Esophagus muscularis mucosa (tissue), 4 donors: Measurements from ENCODE around the gene TRAPPC10. TPM values are rescaled to one million over a fixed set of nuclear protein-coding genes. Genes with fewer than 3 reads are reported as not detected.

Source experiments
- DNase-seq: peaks from one replicate; pipeline ENCODE4 v3.0.0-alpha.2; 2017; ENCODE audit errors: extremely low spot score
- H3K27ac ChIP-seq, 4 donors: fragments of 200-600 bp; sonication (generic); replicated peaks in 1 of 4; 1 replicate in 3 of 4; 2 replicates in 1 of 4; pipeline ENCODE4 v1.5.1; 2016 to 2019; ENCODE audit warnings: mild to moderate bottlenecking in 1 of 4
- H3K27me3 ChIP-seq, 4 donors: fragments of 200-600 bp; sonication (generic); one replicate each; pipeline versions ENCODE4 v1.5.1 to v1.6.0; 2016 to 2019
- H3K36me3 ChIP-seq, 4 donors: fragments of 200-600 bp; sonication (generic); one replicate each; pipeline ENCODE4 v1.5.1; 2016 to 2019
- H3K4me1 ChIP-seq, 4 donors: fragments of 200-600 bp; sonication (generic); one replicate each; pipeline ENCODE4 v1.5.1; 2016 to 2019
- H3K4me3 ChIP-seq, 4 donors: fragments of 200-600 bp; sonication (generic); 1 replicate in 2 of 4; 2 replicates in 2 of 4; pipeline ENCODE4 v1.5.1; 2016 to 2019; ENCODE audit warnings: mild to moderate bottlenecking in 4 of 4, moderate library complexity in 1 of 4
- H3K9me3 ChIP-seq, 4 donors: fragments of 200-600 bp; sonication (generic); 1 replicate in 3 of 4; 2 replicates in 1 of 4; pipeline ENCODE4 v1.5.1; 2016 to 2019
- CTCF ChIP-seq, 3 experiments: fragments of 200-600 bp in 2 of 3; fragments of 450-650 bp in 1 of 3; sonication (generic) in 2 of 3; IDR thresholded peaks; one replicate each; pipeline ENCODE4 v1.5.1; 2017 to 2019; ENCODE audit warnings: antibody characterized with exemption in 3 of 3, mild to moderate bottlenecking in 2 of 3, moderate library complexity in 1 of 3
- EP300 ChIP-seq: sonication (generic); formaldehyde crosslinking; IDR thresholded peaks from one replicate; pipeline ENCODE4 v1.6.1; 2017; ENCODE audit warnings: antibody characterized with exemption
- POLR2A ChIP-seq: fragments of 450-650 bp; IDR thresholded peaks from one replicate; pipeline ENCODE4 v1.6.1; 2017; ENCODE audit warnings: antibody characterized with exemption, moderate library complexity, mild to moderate bottlenecking, low read depth
- POLR2AphosphoS5 ChIP-seq, 2 donors: sonication (generic); formaldehyde crosslinking; IDR thresholded peaks; one replicate each; pipeline ENCODE4 v1.6.1; 2017; ENCODE audit warnings: antibody characterized with exemption in 2 of 2
- WGBS: methylation state at CpG from one replicate; pipeline ENCODE4 v1.1.5; 2018; 5-methylcytosine and 5-hydroxymethylcytosine counted together
- intact Hi-C: fragments of 100-400 bp; cut with DNase I; formaldehyde crosslinking; loops from one replicate; pipeline ENCODE4 v1.15.1; 2023
- total RNA-seq, 4 donors: library from RNA; depleted of rRNA; stranded (reverse); fragments of >200 nt; gene quantifications; one replicate each; pipeline versions ENCODE4 v1.1.0 to v1.2.1, GENCODE V29; 2016

TRAPPC10 gene
- total RNA-seq, 4 donors from 2014 or later = 14.5 to 35.2 (median 20.5) TPM

GRCh38 chr21:44062380-44062779 is 50.3 kb downstream of the TRAPPC10 start:
- TF ChIP-seq CTCF (IDR thresholded peaks at IDR 0.05) = no peak
- no peak for TF ChIP-seq EP300
- TF ChIP-seq POLR2AphosphoS5 (IDR thresholded peaks at IDR 0.05) = no peak
- TF ChIP-seq POLR2A = no peak
- Histone ChIP-seq H3K4me1 (no peaks in the 10 kb centered on the region), H3K4me3 (no peak overlapping the region), H3K27ac (no peak overlapping the region), H3K27me3 (no peaks in the 10 kb centered on the region), H3K9me3 (no peaks in the 10 kb centered on the region), H3K36me3 (peaks cover 34 to 95% (median 74%) of the 10 kb centered on the region in 4 donors)
- 85% methylated on average over 4 of the region's 7 CpGs for WGBS
- no peak for DNase-seq
- intact Hi-C loops = no loop called here

- no peak for DNase-seq
- Histone ChIP-seq H3K27me3 (no peaks in the 10 kb centered on the region), H3K36me3 (peaks cover 25 to 88% (median 72%) of the 10 kb centered on the region in 4 donors), H3K9me3 (no peaks in the 10 kb centered on the region), H3K4me1 (no peaks in the 10 kb centered on the region), H3K4me3 (no peak overlapping the region), H3K27ac (no peak overlapping the region)
- intact Hi-C loops = no loop called here
- TF ChIP-seq POLR2A (no peak), EP300 (no peak), POLR2AphosphoS5 (IDR thresholded peaks at IDR 0.05) (no peak), CTCF (IDR thresholded peaks at IDR 0.05) (no peak)
- 95% methylated on average over 19 of the region's 19 CpGs for WGBS
These were observed 51.2 kb downstream of the TRAPPC10 start for GRCh38 chr21:44063151-44063912.

DNA sequence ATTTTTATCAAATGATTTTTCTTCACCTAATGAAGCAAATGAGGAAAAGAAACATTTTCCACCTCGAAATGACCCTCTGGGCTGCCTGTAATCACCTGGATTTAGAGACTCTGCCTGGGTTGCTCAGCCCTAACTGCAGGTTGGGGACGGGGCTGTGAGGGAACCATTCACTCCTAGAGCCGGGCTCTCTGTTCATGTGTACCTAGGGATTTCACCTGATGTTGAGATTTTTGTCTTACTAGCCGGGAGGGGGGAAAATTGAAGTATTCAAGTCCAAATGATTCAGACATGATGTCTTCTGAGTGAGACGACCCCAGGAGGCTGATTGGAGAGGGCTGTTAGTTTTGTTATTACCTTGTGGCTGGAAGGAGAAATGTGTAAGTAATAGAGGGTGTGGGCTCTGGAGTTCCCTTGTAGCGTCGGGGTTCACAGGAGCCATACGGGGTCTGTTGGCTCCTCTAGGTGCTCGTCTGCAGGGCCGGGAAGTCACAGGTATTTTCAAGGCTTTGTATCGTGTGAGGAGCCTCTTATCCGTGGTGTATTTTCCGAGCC is 52.8 kb downstream of the TRAPPC10 start:
- no peak for DNase-seq
- Histone ChIP-seq H3K27me3 (no peaks in the 10 kb centered on the region), H3K36me3 (peaks cover 20 to 84% (median 69%) of the 10 kb centered on the region in 4 donors), H3K4me3 (no peak overlapping the region), H3K4me1 (no peaks in the 10 kb centered on the region), H3K27ac (no peak overlapping the region), H3K9me3 (no peaks in the 10 kb centered on the region)
- TF ChIP-seq POLR2A (no peak), EP300 (no peak), CTCF (IDR thresholded peaks at IDR 0.05) (no peak), POLR2AphosphoS5 (IDR thresholded peaks at IDR 0.05) (no peak)
- 91% methylated on average over 13 of the region's 13 CpGs for WGBS
- intact Hi-C loops = no loop called here

- intact Hi-C loops = no loop called here
- Histone ChIP-seq H3K9me3 (no peaks in the 10 kb centered on the region), H3K27ac (no peak overlapping the region), H3K27me3 (no peaks in the 10 kb centered on the region), H3K36me3 (peaks cover 17 to 86% (median 65%) of the 10 kb centered on the region in 4 donors), H3K4me3 (no peak overlapping the region), H3K4me1 (no peaks in the 10 kb centered on the region)
- no peak for DNase-seq
- WGBS = 74% methylated on average over 9 of the region's 9 CpGs
- TF ChIP-seq POLR2AphosphoS5 (IDR thresholded peaks at IDR 0.05) (no peak), POLR2A (no peak), EP300 (no peak), CTCF (IDR thresholded peaks at IDR 0.05) (no peak)
These were observed 53.3 kb downstream of the TRAPPC10 start for GRCh38 chr21:44065428-44065827.

DNA sequence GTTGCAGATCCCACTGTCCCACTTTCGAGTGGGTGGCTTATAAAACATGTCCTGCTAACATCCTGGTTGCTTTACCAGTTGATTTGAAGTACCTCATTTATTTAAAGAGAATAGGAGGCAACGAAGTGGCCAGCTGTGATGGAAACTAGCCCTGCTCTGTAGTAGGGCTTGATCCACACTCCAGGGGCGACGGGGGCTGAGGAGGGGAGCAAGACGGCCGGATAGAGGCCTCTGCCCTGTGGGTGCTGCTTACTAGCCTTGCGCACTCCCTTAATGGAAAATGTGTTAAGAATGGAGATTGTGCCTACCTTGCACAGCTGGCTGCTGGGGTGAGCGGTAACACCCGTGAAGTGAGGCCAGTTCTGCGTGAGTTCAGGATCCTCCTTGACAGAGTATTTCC is 54.0 kb downstream of the TRAPPC10 start:
- Histone ChIP-seq H3K27ac (no peak overlapping the region), H3K36me3 (peaks cover 11 to 86% (median 66%) of the 10 kb centered on the region in 4 donors), H3K27me3 (no peaks in the 10 kb centered on the region), H3K4me1 (no peaks in the 10 kb centered on the region), H3K9me3 (no peaks in the 10 kb centered on the region), H3K4me3 (no peak overlapping the region)
- WGBS = 93% methylated on average over 10 of the region's 10 CpGs
- intact Hi-C loops = no loop called here
- no peak for DNase-seq
- no peak for TF ChIP-seq CTCF (IDR thresholded peaks at IDR 0.05)
- TF ChIP-seq POLR2A = no peak
